H1 (cell line): ENCODE results near the gene TRAF6. TPM values are rescaled to one million over a fixed set of nuclear protein-coding genes. Genes with fewer than 3 reads are reported as not detected.

Experiments used
- CTCF ChIA-PET: fragments of 300-600 bp; sonication (Branson Sonifier 250); formaldehyde crosslinking; loops from one replicate; lab custom pipeline; 2021; ENCODE audit not compliant: partially characterized antibody; lab: Charles Lee
- POLR2A ChIA-PET: fragments of 300-600 bp; sonication (Branson Sonifier 250); formaldehyde crosslinking; loops from one replicate; lab custom pipeline; 2021; ENCODE audit warnings: inconsistent platforms; ENCODE audit not compliant: partially characterized antibody; lab: Charles Lee
- DNase-seq, 2 experiments: peaks; one replicate each; pipeline versions ENCODE4 v3.0.0 to v3.0.0-alpha.2; 2010 to 2022; ENCODE audit warnings: low spot score in 2 of 2, low read depth in 1 of 2, mixed read lengths in 1 of 2
- FAIRE-seq: peaks from 2 replicates; lab custom pipeline; 2011; peaks lifted over from hg19 to GRCh38; lab: Jason Lieb, UNC
- H2AFZ ChIP-seq: 2 replicates; pipeline ENCODE4 v1.8.1; 2012; ENCODE audit warnings: low read length, inconsistent platforms
- H2AK5ac ChIP-seq: 2 replicates; pipeline ENCODE4 v1.6.1; 2013; ENCODE audit warnings: low read depth, low read length
- H2BK120ac ChIP-seq: replicated peaks from 2 replicates; pipeline ENCODE3; 2013; ENCODE audit warnings: low read depth, low read length, inconsistent platforms
- H2BK12ac ChIP-seq: 2 replicates; pipeline ENCODE4 v1.6.1; 2013; ENCODE audit warnings: low read depth, low read length
- H2BK15ac ChIP-seq: 2 replicates; pipeline ENCODE4 v1.6.1; 2013; ENCODE audit warnings: low read length
- H2BK20ac ChIP-seq: 2 replicates; pipeline ENCODE4 v1.6.1; 2013; ENCODE audit warnings: low read length
- H2BK5ac ChIP-seq: 2 replicates; pipeline ENCODE4 v1.6.1; 2013; ENCODE audit warnings: low read depth, low read length
- H3K14ac ChIP-seq: 2 replicates; pipeline ENCODE4 v1.6.1; 2013; ENCODE audit warnings: inconsistent platforms; ENCODE audit not compliant: insufficient read length
- H3K18ac ChIP-seq: 2 replicates; pipeline ENCODE4 v1.6.1; 2013; ENCODE audit warnings: low read length; ENCODE audit errors: extremely low read depth
- H3K23ac ChIP-seq: 2 replicates; pipeline ENCODE4 v1.6.1; 2013; ENCODE audit warnings: inconsistent platforms; ENCODE audit not compliant: insufficient read length
- H3K23me2 ChIP-seq: 2 replicates; pipeline ENCODE4 v1.6.1; 2013; ENCODE audit warnings: low read depth, low read length
- H3K27ac ChIP-seq: 2 replicates; pipeline ENCODE4 v1.6.1; 2011; ENCODE audit warnings: low read depth, low read length, inconsistent platforms
- H3K27me3 ChIP-seq, 4 experiments: replicated peaks in 1 of 4; 1 replicate in 1 of 4; 2 replicates in 3 of 4; pipeline versions ENCODE4 v1.6.1 to v1.8.1; 2011 to 2013; ENCODE audit warnings: low read length in 3 of 4, mild to moderate bottlenecking in 3 of 4, inconsistent platforms in 2 of 4, mixed read lengths in 2 of 4, moderate library complexity in 1 of 4; ENCODE audit not compliant: control insufficient read depth in 3 of 4, insufficient read depth in 3 of 4; ENCODE audit errors: extremely low read depth in 1 of 4
- H3K36me3 ChIP-seq, 4 experiments: 2 replicates each; pipeline versions ENCODE4 v1.6.1 to v1.8.1; 2011 to 2013; ENCODE audit warnings: mild to moderate bottlenecking in 4 of 4, low read length in 3 of 4, moderate library complexity in 2 of 4, control low read depth in 1 of 4, inconsistent platforms in 1 of 4; ENCODE audit not compliant: insufficient read depth in 4 of 4, control insufficient read depth in 2 of 4
- H3K4ac ChIP-seq: replicated peaks from 2 replicates; pipeline ENCODE3; 2013; ENCODE audit warnings: low read length, low read depth, mixed read lengths, inconsistent platforms; ENCODE audit not compliant: insufficient read length
- H3K4me1 ChIP-seq, 4 experiments: replicated peaks in 1 of 4; 1 replicate in 1 of 4; 2 replicates in 3 of 4; pipeline versions ENCODE4 v1.6.1 to v1.8.1; 2011 to 2013; ENCODE audit warnings: low read length in 3 of 4, inconsistent platforms in 2 of 4, mixed read lengths in 1 of 4; ENCODE audit not compliant: insufficient read depth in 4 of 4, control insufficient read depth in 3 of 4
- H3K4me2 ChIP-seq, 2 experiments: 2 replicates each; pipeline versions ENCODE4 v1.6.1 to v1.8.1; 2011 to 2013; ENCODE audit warnings: low read depth in 2 of 2, low read length in 2 of 2, control low read depth in 1 of 2, inconsistent platforms in 1 of 2, mild to moderate bottlenecking in 1 of 2; ENCODE audit not compliant: insufficient read depth in 1 of 2
- H3K4me3 ChIP-seq, 4 experiments: fragments of 200-600, 300-600 bp in 1 of 4; sonication (generic), shearing (Covaris generic), sonication (Bioruptor Twin) in 1 of 4; 2 replicates each; pipeline versions ENCODE4 v1.5.1 to v1.8.1; 2011 to 2016; ENCODE audit warnings: low read length in 4 of 4, low read depth in 3 of 4, control low read depth in 2 of 4, inconsistent platforms in 2 of 4, mild to moderate bottlenecking in 2 of 4, mixed read lengths in 1 of 4, moderate library complexity in 1 of 4; ENCODE audit not compliant: insufficient read depth in 2 of 4; ENCODE audit errors: extremely low read depth in 1 of 4
- H3K56ac ChIP-seq: replicated peaks from 2 replicates; pipeline ENCODE3; 2013; ENCODE audit warnings: low read depth, mild to moderate bottlenecking, mixed read lengths, low read length, inconsistent platforms; ENCODE audit not compliant: insufficient read length
- H3K79me1 ChIP-seq: 2 replicates; pipeline ENCODE4 v1.6.1; 2013; ENCODE audit warnings: low read depth, low read length, control low read depth
- H3K79me2 ChIP-seq, 2 experiments: 2 replicates each; pipeline versions ENCODE4 v1.6.1 to v1.8.1; 2012 to 2013; ENCODE audit warnings: low read length in 2 of 2, mild to moderate bottlenecking in 2 of 2, inconsistent platforms in 1 of 2; ENCODE audit not compliant: insufficient read depth in 2 of 2, control insufficient read depth in 1 of 2
- H3K9ac ChIP-seq, 4 experiments: replicated peaks in 1 of 4; 1 replicate in 1 of 4; 2 replicates in 3 of 4; pipeline versions ENCODE4 v1.6.1 to v1.8.1; 2011 to 2013; ENCODE audit warnings: low read depth in 3 of 4, low read length in 3 of 4, control low read depth in 2 of 4, mild to moderate bottlenecking in 2 of 4, moderate library complexity in 2 of 4, inconsistent platforms in 1 of 4; ENCODE audit errors: extremely low read depth in 1 of 4
- H3K9me3 ChIP-seq, 2 experiments: 2 replicates each; pipeline versions ENCODE4 v1.6.1 to v1.8.1; 2012 to 2013; ENCODE audit warnings: mild to moderate bottlenecking in 2 of 2, moderate library complexity in 2 of 2, control low read depth in 1 of 2, inconsistent platforms in 1 of 2, low read depth in 1 of 2, low read length in 1 of 2, mixed read lengths in 1 of 2; ENCODE audit not compliant: insufficient read depth in 2 of 2
- H4K20me1 ChIP-seq, 2 experiments: replicated peaks in 1 of 2; 2 replicates each; pipeline versions ENCODE3 to v1.8.1; 2011 to 2013; ENCODE audit warnings: inconsistent platforms in 2 of 2, low read length in 2 of 2, mild to moderate bottlenecking in 1 of 2; ENCODE audit not compliant: insufficient read depth in 2 of 2, control insufficient read depth in 1 of 2
- H4K5ac ChIP-seq: 2 replicates; pipeline ENCODE4 v1.6.1; 2013; ENCODE audit warnings: low read length, low read depth, mixed read lengths, inconsistent platforms; ENCODE audit not compliant: insufficient read length
- H4K8ac ChIP-seq: 2 replicates; pipeline ENCODE4 v1.8.0; 2013; ENCODE audit warnings: mild to moderate bottlenecking, moderate library complexity, low read length, inconsistent platforms; ENCODE audit not compliant: insufficient read depth; ENCODE audit errors: extremely low read depth
- H4K91ac ChIP-seq: replicated peaks from 2 replicates; pipeline ENCODE3; 2013; ENCODE audit warnings: low read length, mixed read lengths, inconsistent platforms; ENCODE audit not compliant: insufficient read length
- BACH1 ChIP-seq: IDR thresholded peaks from 2 replicates; pipeline ENCODE4 v1.6.1; 2012; ENCODE audit warnings: low read length, improper control_type of control experiment
- BRCA1 ChIP-seq: IDR thresholded peaks from 2 replicates; pipeline ENCODE4 v1.6.1; 2012; ENCODE audit warnings: low read depth, low read length, improper control_type of control experiment
- KDM4A ChIP-seq: IDR thresholded peaks from one replicate; pipeline ENCODE4 v1.7.1; 2012; ENCODE audit warnings: low read depth, mild to moderate bottlenecking, moderate library complexity, low read length, inconsistent platforms; ENCODE audit not compliant: severe bottlenecking
- NANOG ChIP-seq: IDR thresholded peaks from 2 replicates; pipeline ENCODE4 v1.6.1; 2011; ENCODE audit warnings: low read length, low read depth, mild to moderate bottlenecking, inconsistent platforms; ENCODE audit not compliant: insufficient read depth, poor library complexity, severe bottlenecking
- RFX5 ChIP-seq: IDR thresholded peaks from 2 replicates; pipeline ENCODE4 v1.6.1; 2011; ENCODE audit warnings: low read depth, low read length, improper control_type of control experiment, borderline replicate concordance
- TAF7 ChIP-seq: optimal IDR thresholded peaks from 2 replicates; pipeline ENCODE3; 2011; ENCODE audit warnings: low read depth, mild to moderate bottlenecking, inconsistent platforms, low read length, moderate library complexity, borderline replicate concordance
- TCF12 ChIP-seq: IDR thresholded peaks from 2 replicates; pipeline ENCODE4 v1.6.1; 2011; ENCODE audit warnings: low read depth, mild to moderate bottlenecking, low read length
- TEAD4 ChIP-seq: IDR thresholded peaks from 2 replicates; pipeline ENCODE4 v1.6.1; 2012; ENCODE audit warnings: low read depth, low read length, inconsistent platforms, mixed read lengths
- WGBS, 2 experiments: shearing (Covaris generic) in 1 of 2; methylation state at CpG; one replicate each; pipeline versions ENCODE4 v1.1.6 to v1.1.7; 2013 to 2015; ENCODE audit warnings: low lambda C conversion rate in 2 of 2, mixed read lengths in 2 of 2, inconsistent platforms in 1 of 2, low coverage in 1 of 2, missing lambda C conversion rate in 1 of 2; ENCODE audit not compliant: insufficient replicate concordance in 2 of 2, insufficient coverage in 1 of 2, insufficient read length in 1 of 2; ENCODE audit errors: extremely low coverage in 1 of 2, missing lambda C conversion rate in 1 of 2; 5-methylcytosine and 5-hydroxymethylcytosine counted together
- polyA plus RNA-seq, 7 experiments: library from polyadenylated mRNA; depleted of rRNA in 3 of 7; stranded (reverse) in 5 of 7; unstranded in 2 of 7; fragments of >200 nt in 5 of 7; fragments of 200-250 nt in 2 of 7; gene quantifications; 1 replicate in 5 of 7; 2 replicates in 1 of 7; 4 replicates in 1 of 7; pipeline versions ENCODE4 v1.2.1 to v1.2.3, GENCODE V29; 2011 to 2013; ENCODE audit warnings: missing spikeins in 2 of 7, mixed read lengths in 2 of 7
- total RNA-seq: library from RNA; stranded (reverse); fragmentation: NEBNext Ultra II Directional; extraction: Animal tissue kit (Norgen Biotek cat#: 25700); gene quantifications from 2 replicates; pipeline ENCODE4 v1.2.1, GENCODE V29; 2021

TRAF6 gene
- total and polyA plus RNA-seq, 2 of the 8 experiments (the other 6 are each of a cell fraction or from before 2014, with no cell fraction given): 4.6 to 8.8 TPM

DNA sequence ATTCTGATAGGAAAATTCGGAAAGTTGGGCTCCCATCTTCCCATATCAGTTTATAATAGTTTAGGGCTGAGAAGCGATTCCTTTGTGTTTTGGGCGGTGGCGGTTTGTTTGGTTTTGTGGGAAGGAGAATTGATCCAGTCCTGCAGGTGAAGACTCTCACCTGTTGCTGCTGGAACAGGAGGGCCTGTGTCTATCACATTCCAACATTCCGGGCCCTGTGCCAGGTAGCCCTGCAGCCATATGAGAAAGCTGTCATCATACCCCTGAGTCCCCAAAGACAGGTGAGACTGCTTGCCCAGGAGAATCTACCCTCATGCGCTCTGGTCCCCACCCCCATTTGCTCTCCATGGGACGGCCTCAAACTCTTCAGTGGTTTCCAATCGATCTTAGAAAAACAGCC is 62.1 kb downstream of the TRAF6 start:
- H3K9me3 ChIP-seq: no peaks in the 10 kb centered on the region
- CTCF ChIA-PET: interaction anchor here (1.8 to 2.2 kb wide), 3 partner anchors 21 to 148 kb away, joined by 3 to 11 read pairs (median 5); no protein-coding TSS in a partner anchor
- no peak overlapping the region for H3K4ac ChIP-seq
- H3K27ac ChIP-seq: no peak overlapping the region
- TF ChIP-seq TAF7 (no peak), BACH1 (no peak), NANOG (no peak), KDM4A (no peak), RFX5 (no peak), BRCA1 (no peak), TCF12 (no peak), TEAD4 (0 out of 2 replicates have a peak, but pooled peaks have one; percentile 24)
- TF ChIP-seq, all 59 proteins: peak for 1
- Histone ChIP-seq H3K27me3 (no peaks in the 10 kb centered on the region), H3K23ac (no peak overlapping the region), H3K14ac (no peak overlapping the region), H2BK12ac (no peak overlapping the region), H2BK120ac (no peak overlapping the region), H4K5ac (no peak overlapping the region), H3K4me1 (no peaks in the 10 kb centered on the region), H4K91ac (no peak overlapping the region), H2BK5ac (no peak overlapping the region), H2AK5ac (no peak overlapping the region), H2BK20ac (no peak overlapping the region), H3K79me2 (no peaks in the 10 kb centered on the region), H3K23me2 (no peaks in the 10 kb centered on the region), H3K4me3 (no peak overlapping the region), H4K20me1 (no peaks in the 10 kb centered on the region), H2BK15ac (no peak overlapping the region), H3K56ac (no peak overlapping the region), H3K4me2 (no peak overlapping the region), H3K9ac (no peak overlapping the region), H3K36me3 (peaks cover 0 to 5% (median under 1%) of the 10 kb centered on the region in 4 experiments; a peak in 2 of 8 replicates), H3K18ac (no peak overlapping the region), H4K8ac (no peak overlapping the region), H2AFZ (no peak overlapping the region), H3K79me1 (no peaks in the 10 kb centered on the region)
- FAIRE-seq (no peak), DNase-seq (no peak)
- POLR2A ChIA-PET: no interaction called here
- 84% methylated on average over 7 of the region's 8 CpGs; no CpG with 5 or more reads in 1 of the 2 experiments for WGBS, 2 experiments
